Fibroblast of skin of left quadriceps (primary cell): Measurements from ENCODE around the gene ZNF507.
"Not testable (repeated sequence)": the region's sequence is repeated elsewhere in the genome, so short reads cannot be mapped to it uniquely, and the experiment has no call there.

Experiments
- DNase-seq, 2 experiments: peaks; one replicate each; pipeline ENCODE4 v3.0.0-alpha.2; 2013; ENCODE audit warnings: low read depth in 2 of 2

The ZNF507 gene

DNA sequence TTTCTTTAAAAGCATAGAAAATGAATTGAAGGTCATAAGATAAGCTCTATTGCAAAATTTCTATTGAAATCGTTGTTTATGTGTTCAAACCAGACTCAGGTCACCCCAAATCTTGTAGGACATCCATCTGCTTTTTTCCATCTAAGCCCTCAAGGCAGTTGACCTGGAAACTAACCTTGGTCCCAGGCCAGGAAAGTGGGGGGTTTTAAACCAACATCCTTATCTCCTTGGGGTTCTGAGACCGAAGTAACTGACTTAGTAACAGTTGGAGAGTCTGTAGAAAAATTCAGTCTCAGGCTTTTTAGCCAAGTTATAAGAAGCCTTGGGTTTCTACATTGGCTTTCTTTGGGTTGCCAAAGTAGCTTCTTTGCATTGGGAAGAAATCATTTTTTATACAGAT is 23.4 kb downstream of the ZNF507 start:
- no peak for DNase-seq

DNA sequence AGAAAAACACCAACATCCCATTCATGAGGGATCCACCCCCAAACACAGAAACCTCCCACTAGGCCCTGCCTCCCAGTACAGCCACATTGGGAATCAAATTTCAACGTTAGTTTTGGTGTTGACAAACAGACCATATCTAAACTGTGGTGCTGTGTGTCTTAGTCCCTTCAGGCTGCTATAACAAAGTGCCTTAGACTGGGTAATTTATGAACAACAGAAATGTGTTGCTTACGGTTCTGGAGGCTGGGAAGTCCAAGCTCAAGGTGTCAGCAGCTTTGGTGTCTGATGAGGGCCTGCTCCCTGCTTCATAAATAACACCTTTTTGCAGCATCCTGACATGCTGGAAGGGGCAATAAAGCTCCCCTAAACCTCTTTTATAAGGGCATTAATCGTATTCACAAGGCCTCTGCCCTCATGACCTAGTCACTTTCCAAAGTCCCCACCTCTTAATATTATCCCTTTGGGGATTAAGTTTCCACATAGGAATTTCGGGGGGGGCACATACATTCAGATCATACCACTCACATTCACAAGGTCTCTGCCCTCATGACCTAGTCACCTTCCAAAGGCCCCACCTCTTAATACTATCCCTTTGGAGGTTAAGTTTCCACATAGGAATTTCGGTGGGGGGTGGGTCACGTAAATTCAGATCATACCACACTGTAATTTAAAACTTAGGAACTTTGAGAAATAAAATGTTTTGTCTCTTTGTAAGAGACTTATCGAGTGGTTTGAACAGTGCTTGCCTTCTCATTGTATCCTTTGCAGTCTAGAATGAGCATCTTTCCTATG is 27.5 kb downstream of the ZNF507 start:
- no peak for DNase-seq

- DNase-seq: peak; percentile 94
These were observed 28.3 kb downstream of the ZNF507 start for GRCh38 chr19:32373585-32374295.

DNA sequence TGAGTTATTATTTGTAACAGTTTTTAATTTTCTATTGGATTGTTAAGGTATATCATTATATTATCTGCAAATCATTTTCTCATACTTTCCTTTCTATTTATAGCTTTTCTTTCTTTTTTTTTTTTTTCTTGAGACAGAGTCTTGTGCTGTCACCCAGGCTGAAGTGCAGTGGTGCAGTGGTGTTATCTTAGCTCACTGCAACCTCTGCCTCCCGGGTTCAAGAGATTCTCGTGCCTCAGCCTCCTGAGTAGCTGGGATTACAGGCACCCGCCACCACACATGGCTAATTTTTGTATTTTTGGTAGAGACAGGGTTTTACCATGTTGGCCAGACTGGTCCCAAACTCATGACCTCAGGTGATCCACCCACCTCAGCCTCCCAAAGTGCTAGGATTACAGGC is 29.0 kb downstream of the ZNF507 start:
- not testable (repeated sequence) for DNase-seq

DNA sequence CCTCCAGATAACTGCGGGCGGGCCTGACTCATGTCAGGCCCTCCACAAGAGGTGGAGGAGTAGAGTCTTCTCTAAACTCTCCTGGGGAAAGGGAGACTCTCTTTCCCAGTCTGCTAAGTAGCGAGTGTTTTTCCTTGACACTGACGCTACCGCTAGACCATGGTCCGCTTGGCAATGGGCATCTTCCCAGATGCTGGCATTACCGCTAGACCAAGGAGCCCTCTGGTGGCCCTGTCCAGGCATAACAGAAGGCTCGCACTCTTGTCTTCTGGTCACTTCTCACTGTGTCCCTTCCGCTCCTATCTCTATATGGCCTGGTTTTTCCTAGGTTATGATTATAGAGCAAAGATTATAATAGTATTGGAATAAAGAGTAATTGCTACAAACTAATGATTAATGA is 31.7 kb downstream of the ZNF507 start:
- DNase-seq: not testable (repeated sequence)

GRCh38 chr19:32380269-32380668 is 34.9 kb downstream of the ZNF507 start:
- no peak for DNase-seq

DNA sequence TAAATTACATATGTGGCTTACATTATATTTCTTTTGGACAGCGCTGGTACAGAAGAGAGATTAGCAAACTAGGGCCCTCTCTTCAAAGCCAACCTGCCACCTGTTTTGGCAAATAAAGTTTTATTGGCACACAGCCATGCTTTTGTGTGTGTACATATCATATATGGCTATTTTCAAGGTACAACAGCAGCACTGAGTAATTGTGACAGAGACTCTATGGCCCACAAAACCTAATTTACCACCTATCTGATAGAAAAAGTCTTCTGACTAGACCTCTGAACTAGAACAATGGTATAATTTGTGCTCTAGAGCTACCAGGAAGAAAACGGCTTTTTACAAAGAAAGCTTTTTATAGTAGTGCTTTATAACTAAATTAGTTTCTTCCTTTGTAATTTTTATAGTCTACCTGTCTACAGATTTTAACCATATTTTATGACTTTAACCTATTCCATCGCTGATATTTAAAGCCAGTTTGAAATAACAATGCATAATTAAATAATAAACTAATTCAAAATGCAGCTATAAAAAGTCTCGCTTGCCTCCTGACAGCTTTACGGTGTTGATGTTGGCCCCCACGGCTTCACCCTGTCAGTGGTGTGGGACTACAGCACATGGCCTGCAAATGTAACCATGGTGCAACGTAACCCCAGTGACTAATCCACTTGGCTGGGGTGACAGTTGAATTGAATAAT is 42.4 kb downstream of the ZNF507 start:
- DNase-seq: peak; percentile 41 to 49

DNA sequence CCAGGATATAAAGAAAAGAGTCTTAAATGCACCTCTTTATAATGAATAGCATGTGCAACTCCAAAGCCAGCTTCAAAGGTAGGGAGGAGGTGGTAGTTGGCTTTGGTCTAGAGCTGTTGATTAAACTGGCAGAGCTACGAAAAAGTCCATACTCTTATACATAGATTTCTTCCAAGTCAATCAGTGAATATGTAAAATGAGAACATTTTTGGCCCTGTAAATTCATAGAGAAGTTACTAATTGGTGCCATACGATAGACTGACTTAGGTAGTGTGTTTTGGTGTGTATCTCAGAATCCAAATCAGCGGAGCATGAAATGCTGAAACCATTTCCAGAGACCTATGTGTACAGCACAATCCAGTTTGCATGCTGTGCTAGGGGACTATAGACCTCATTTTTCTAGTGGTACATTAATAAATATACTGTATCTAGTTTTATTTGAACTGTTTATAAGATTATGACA is 43.0 kb downstream of the ZNF507 start:
- DNase-seq: no peak

DNA sequence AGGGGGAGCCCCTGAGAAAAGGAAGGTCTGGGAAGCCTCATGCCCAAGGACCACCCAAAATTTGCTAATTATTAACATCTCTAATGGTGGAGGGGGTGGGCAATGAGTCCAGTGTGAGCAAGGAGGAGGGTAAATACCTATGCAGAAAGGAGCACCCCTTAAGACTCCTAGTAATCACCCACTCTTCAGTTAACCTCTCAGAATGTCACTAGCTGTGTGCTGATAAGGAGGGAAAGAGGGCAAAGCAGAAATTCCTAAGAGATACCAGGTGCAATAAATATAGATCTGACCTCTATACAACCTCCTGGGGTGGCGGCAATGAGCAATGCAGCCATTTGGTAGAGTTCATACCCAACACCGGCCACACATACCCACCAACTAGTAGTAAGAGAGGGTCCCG is 47.5 kb downstream of the ZNF507 start:
- DNase-seq: no peak

DNA sequence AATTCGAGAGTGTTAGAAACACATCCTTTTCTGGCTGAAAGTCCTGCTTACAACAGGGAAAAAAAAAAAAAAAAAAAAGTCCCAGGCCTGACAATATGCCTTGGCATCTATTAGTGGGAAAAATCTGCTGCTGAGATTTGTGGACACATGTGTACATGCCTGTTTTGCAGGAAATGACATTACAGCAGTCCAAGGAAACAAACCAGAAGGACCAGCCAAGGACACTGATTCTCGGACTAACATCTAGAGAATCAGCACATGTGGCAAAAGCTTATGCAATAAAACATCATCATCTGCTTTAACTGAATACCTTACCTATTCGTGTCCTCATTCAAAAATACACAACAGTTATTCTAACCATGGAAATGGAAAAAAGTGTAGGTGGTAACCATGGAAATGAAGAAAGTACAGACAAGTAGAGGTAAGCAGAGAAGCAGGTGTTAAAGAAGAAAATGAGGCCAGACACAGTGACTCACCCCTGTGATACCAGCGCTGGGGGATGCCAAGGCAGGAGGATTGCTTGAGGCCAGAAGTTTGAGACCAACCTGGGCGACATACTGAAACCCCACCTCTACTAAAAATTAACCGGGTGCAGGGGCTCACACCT is 50.7 kb downstream of the ZNF507 start:
- no peak for DNase-seq

DNA sequence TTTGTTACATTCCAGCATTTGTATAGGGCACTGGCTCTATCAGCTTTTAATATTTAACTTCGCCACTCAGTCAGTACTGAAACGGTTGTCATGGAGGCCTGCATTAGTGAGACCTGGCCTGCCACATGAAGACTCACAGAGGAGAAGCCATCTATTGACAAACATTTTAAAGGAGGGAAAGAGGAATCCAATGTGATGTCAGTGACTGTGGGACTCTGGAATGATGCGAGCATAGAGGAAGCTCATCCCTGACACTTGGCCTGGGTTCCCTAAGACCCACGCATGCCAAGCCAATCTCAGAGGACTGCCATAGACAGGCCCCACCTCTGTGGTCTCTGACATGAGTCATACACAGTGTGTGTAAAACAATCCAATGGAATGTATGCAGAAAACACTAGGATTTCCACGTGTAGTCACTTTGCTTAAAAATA is 52.3 kb downstream of the ZNF507 start:
- DNase-seq: peak; percentile 50 to 53

GRCh38 chr19:32401992-32402391 is 56.6 kb downstream of the ZNF507 start:
- no peak for DNase-seq

GRCh38 chr19:32403291-32403995 is 58.0 kb downstream of the ZNF507 start:
- no peak for DNase-seq

DNA sequence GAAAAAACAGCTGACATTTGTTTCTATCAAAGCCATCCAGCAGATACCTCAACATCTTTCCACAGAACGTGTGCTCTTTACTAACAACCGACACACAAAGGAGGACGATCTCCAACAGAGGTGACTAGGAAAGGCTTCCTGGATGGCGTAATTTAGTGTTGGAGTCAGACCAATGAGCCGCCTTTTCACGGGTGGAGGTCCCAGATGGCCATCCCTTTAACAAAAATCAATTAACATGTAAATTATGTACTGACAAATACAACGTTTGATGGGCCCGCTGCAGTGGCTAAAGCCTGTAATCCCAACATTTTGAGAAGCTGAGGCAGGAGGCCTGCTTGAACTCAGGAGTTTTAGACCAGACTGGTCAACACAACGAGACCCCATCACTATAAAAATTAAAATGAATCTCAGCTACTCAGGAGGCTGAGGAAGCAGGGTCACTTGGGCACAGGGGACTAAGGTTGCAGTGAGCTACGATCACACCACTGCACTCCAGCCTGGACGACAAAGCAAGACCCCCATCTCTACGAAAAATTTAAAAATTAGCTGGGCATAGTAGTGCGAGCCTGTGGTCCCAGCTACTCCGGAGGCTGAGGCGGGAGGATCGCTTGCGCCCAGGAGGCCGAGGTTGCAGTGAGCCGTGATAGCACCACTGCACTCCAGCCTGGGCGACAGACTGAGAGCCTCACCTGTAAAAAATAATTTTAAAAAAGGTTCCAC is 59.0 kb downstream of the ZNF507 start:
- DNase-seq: no peak

GRCh38 chr19:32404933-32405430 is 59.6 kb downstream of the ZNF507 start:
- DNase-seq: no peak

DNA sequence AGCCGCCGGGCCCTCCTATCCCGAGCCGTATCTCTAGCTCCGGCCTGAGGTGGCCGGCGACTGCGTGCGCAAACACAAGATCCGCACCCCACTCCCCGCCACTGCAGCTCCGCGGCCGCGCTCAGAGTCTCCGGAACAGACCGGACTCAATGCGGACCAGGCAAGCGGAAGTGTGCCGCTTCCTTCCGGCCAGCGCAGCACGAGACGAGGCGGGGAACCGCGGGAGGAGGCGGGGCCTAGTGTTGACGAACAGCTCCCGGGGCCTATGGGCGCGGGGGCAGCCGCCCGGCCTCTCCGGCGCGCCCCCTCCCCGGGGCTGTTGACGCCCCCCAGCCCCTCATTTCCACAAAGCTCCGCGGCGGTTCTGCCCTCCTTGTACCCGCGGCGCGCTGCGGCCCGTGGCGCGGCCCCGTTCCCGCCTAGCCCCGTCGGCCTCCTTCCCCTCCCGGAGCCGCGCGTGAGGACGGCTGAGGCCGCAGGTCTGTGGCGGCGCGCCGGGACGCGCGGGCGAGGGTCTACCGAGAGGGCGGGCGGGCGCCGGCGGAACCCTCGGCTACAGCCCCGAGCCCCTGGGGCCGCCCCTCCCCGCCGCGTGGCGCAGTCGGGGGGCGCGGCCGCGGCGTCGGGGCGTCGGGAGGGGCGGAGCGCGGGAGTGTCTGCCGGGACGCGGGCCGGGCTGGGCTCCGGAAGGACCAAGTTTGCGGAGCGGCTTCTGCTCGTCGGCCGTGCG is 60.2 kb downstream of the ZNF507 start, which contains the start of gene DPY19L3:
DPY19L3 (plus strand) TSS at position 340 of the 730 bp plus-strand sequence. CDS start 2,484 bp downstream, outside the sequence.
- peak; percentile 86 to 87 for DNase-seq

DNA sequence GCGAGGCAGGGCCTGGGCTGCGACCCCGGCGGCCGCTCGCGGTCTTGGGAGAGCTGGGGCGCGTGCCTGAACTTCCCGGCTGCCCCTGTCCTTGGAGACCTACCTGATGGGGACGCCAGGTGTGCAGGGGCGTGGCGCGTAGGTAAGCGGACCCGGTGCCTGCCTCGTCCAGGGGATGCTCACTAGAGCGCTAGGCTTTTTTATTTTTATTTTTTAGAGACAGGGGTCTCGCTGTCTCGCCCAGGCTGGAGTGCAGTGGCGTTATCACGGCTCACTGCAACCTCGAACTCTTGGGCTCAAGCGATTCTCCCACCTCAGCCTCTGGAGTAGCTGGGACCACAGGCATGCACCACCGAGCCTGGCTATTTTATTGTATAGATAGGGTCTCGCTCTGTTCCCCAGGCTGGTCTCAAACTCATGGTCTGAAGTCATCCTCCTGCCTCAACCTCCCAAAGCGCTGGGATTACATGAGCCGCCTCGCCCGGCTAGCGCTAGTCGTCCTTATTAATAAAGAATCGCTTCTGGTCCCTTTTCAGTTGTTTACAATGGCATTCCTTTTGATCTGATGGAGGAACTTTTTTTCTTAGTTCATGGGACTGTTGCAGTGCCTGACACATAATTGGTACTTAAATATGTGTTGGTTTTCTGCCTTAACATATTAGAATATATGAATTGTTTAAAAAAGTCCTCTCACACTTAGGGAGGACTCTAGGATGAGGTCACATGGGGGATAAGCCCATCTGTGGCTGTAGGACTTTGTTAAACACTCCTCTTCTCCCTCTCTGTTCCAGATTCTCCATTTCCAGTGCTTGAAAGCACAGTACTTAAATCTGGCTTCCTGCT is 61.0 kb downstream of the ZNF507 start:
- DNase-seq: no peak
